HCT116 (cell line): ENCODE measurements around the gene CSH2. TPM values are rescaled to one million over a fixed set of nuclear protein-coding genes. Genes with fewer than 3 reads are reported as not detected.

Experiments
- ATAC-seq: fragments of 200-7000 bp; cut with Tn5 transposase; 2 replicates; pipeline ENCODE4 v1.9.1; 2020; ENCODE audit warnings: mild to moderate bottlenecking, moderate library complexity
- BruUV-seq: library from RNA; stranded (reverse); fragments of 400-500 nt; replicated peaks from 2 replicates; lab custom pipeline; 2021; lab: Mats Ljungman, UMichigan
- CTCF ChIA-PET: fragments of 300-600 bp; sonication (Branson Sonifier 250); formaldehyde crosslinking; loops from one replicate; lab custom pipeline; 2021; ENCODE audit warnings: antibody characterized with exemption; lab: Charles Lee
- POLR2A ChIA-PET: fragments of 300-600, 350-600 bp; sonication (Branson Sonifier 250); formaldehyde crosslinking; loops from one replicate; lab custom pipeline; 2021; ENCODE audit warnings: antibody characterized with exemption; lab: Charles Lee
- RAD21 ChIA-PET, 2 experiments: fragments of 300-600 bp; sonication (Branson Sonifier 250); formaldehyde crosslinking; loops; one replicate each; lab custom pipeline; 2023; ENCODE audit warnings: low total read pairs in 2 of 2; ENCODE audit not compliant: uncharacterized antibody in 2 of 2, unreplicated experiment in 2 of 2, low non-redundant PET in 1 of 2; lab: Charles Lee
- DNase-seq: peaks from one replicate; pipeline ENCODE4 v3.0.0-alpha.2; 2010; ENCODE audit warnings: low read depth, low spot score
- H2AFZ ChIP-seq: fragments of 200-600 bp; shearing (Covaris generic), sonication (generic); 2 replicates; pipeline ENCODE4 v1.6.1; 2017; ENCODE audit warnings: low read depth, mixed run types, mixed read lengths, antibody characterized with exemption, low read length; ENCODE audit not compliant: poor library complexity, severe bottlenecking
- H3K27ac ChIP-seq: 2 replicates; pipeline ENCODE4 v1.5.1; 2012; ENCODE audit warnings: low read depth, low read length
- H3K27me3 ChIP-seq: fragments of 200-600 bp; sonication (generic); 2 replicates; pipeline ENCODE4 v1.6.1; 2016; ENCODE audit warnings: mixed run types, low read length, mixed read lengths; ENCODE audit not compliant: insufficient read depth
- H3K36me3 ChIP-seq, 2 experiments: fragments of 200-500 bp in 1 of 2; fragments of 200-600 bp in 1 of 2; sonication (Bioruptor generic) in 1 of 2; sonication (generic) in 1 of 2; 2 replicates each; pipeline versions ENCODE4 v1.5.1 to v1.6.1; 2014 to 2016; ENCODE audit warnings: low read length in 2 of 2, inconsistent platforms in 1 of 2, mixed read lengths in 1 of 2, mixed run types in 1 of 2; ENCODE audit not compliant: insufficient read depth in 2 of 2, control insufficient read depth in 1 of 2
- H3K4me1 ChIP-seq, 2 experiments: fragments of 200-600 bp in 1 of 2; sonication (generic) in 1 of 2; 2 replicates each; pipeline versions ENCODE4 v1.5.1 to v1.6.1; 2012 to 2017; ENCODE audit warnings: low read length in 2 of 2, inconsistent platforms in 1 of 2, mild to moderate bottlenecking in 1 of 2, mixed read lengths in 1 of 2, mixed run types in 1 of 2, moderate library complexity in 1 of 2; ENCODE audit not compliant: insufficient read depth in 2 of 2, control insufficient read depth in 1 of 2
- H3K4me2 ChIP-seq: fragments of 200-600 bp; sonication (generic); 2 replicates; pipeline ENCODE4 v1.6.1; 2017; ENCODE audit warnings: mixed run types, low read length, mixed read lengths
- H3K4me3 ChIP-seq, 2 experiments: fragments of 200-600 bp in 1 of 2; sonication (generic) in 1 of 2; replicated peaks in 1 of 2; 2 replicates each; pipeline ENCODE4 v1.5.1; 2011 to 2016; ENCODE audit warnings: low read length in 2 of 2, control low read depth in 1 of 2, low read depth in 1 of 2, mild to moderate bottlenecking in 1 of 2, mixed read lengths in 1 of 2, mixed run types in 1 of 2
- H3K79me2 ChIP-seq: fragments of 200-600 bp; sonication (generic); 2 replicates; pipeline ENCODE4 v1.6.1; 2017; ENCODE audit warnings: mild to moderate bottlenecking, mixed run types, low read length, moderate library complexity, mixed read lengths; ENCODE audit not compliant: insufficient read depth
- H3K9ac ChIP-seq: fragments of 200-600 bp; sonication (generic); 2 replicates; pipeline ENCODE4 v1.6.1; 2016; ENCODE audit warnings: low read length, mixed read lengths
- H3K9me2 ChIP-seq: fragments of 200-600 bp; sonication (generic), shearing (Covaris generic); 2 replicates; pipeline ENCODE4 v1.6.1; 2017; ENCODE audit warnings: mixed run types, mild to moderate bottlenecking, moderate library complexity; ENCODE audit not compliant: insufficient read depth
- H3K9me3 ChIP-seq, 2 experiments: fragments of 200-500 bp in 1 of 2; fragments of 200-600 bp in 1 of 2; sonication (Bioruptor generic) in 1 of 2; sonication (generic) in 1 of 2; 2 replicates each; pipeline ENCODE4 v1.6.1; 2014 to 2017; ENCODE audit warnings: low read length in 2 of 2, mixed read lengths in 2 of 2, inconsistent platforms in 1 of 2, low read depth in 1 of 2, mild to moderate bottlenecking in 1 of 2, mixed run types in 1 of 2, moderate library complexity in 1 of 2; ENCODE audit not compliant: control insufficient read depth in 1 of 2, insufficient read depth in 1 of 2
- H4K20me1 ChIP-seq: fragments of 200-600 bp; sonication (generic), shearing (Covaris generic); 2 replicates; pipeline ENCODE4 v1.6.1; 2017; ENCODE audit warnings: mixed run types, mild to moderate bottlenecking, moderate library complexity; ENCODE audit not compliant: insufficient read depth
- ELF1 ChIP-seq: IDR thresholded peaks from 2 replicates; pipeline ENCODE4 v1.6.1; 2012; ENCODE audit warnings: low read depth, borderline replicate concordance
- POLR2A ChIP-seq: IDR thresholded peaks from 2 replicates; pipeline ENCODE4 v1.7.0; 2011; ENCODE audit warnings: borderline replicate concordance; ENCODE audit not compliant: insufficient read depth, insufficient read length; ENCODE audit errors: extremely low read depth
- RAD21 ChIP-seq: IDR thresholded peaks from 2 replicates; pipeline ENCODE4 v1.6.1; 2012; ENCODE audit warnings: low read depth, mild to moderate bottlenecking
- SRF ChIP-seq: IDR thresholded peaks from 2 replicates; pipeline ENCODE4 v1.6.1; 2012; ENCODE audit warnings: low read depth
- ZNF274 ChIP-seq: fragments of 200-500 bp; sonication (Bioruptor generic); IDR thresholded peaks from 2 replicates; pipeline ENCODE4 v1.6.1; 2014; ENCODE audit warnings: mild to moderate bottlenecking, low read depth, low read length, inconsistent platforms
- intact Hi-C: fragments of 100-400 bp; cut with micrococcal nuclease; formaldehyde crosslinking; loops from 2 replicates; pipeline ENCODE4 v1.10.0; 2022
- total RNA-seq: library from RNA; stranded (reverse); gene quantifications from one replicate; pipeline ENCODE4 v1.2.1, GENCODE V29; 2021; ENCODE audit not compliant: unreplicated experiment
- TF ChIP-seq, protein P1 (sequence below): IDR thresholded peaks from 2 replicates; pipeline ENCODE4 v1.6.1; 2012
- TF ChIP-seq, protein P2 (sequence below), 3 experiments: fragments of 200-600 bp in 1 of 3; sonication (generic) in 1 of 3; IDR thresholded peaks in 2 of 3; conservative IDR thresholded peaks in 1 of 3; 2 replicates each; pipeline ENCODE4 v1.5.1; 2012 to 2017; ENCODE audit warnings: low read depth in 2 of 3, low read length in 2 of 3, antibody characterized with exemption in 1 of 3, borderline replicate concordance in 1 of 3, control low read depth in 1 of 3, mild to moderate bottlenecking in 1 of 3, mixed read lengths in 1 of 3, mixed run types in 1 of 3, moderate library complexity in 1 of 3; ENCODE audit not compliant: insufficient read depth in 1 of 3

Gene CSH2
- total RNA-seq, 1 experiment from 2014 or later = not detected

DNA sequence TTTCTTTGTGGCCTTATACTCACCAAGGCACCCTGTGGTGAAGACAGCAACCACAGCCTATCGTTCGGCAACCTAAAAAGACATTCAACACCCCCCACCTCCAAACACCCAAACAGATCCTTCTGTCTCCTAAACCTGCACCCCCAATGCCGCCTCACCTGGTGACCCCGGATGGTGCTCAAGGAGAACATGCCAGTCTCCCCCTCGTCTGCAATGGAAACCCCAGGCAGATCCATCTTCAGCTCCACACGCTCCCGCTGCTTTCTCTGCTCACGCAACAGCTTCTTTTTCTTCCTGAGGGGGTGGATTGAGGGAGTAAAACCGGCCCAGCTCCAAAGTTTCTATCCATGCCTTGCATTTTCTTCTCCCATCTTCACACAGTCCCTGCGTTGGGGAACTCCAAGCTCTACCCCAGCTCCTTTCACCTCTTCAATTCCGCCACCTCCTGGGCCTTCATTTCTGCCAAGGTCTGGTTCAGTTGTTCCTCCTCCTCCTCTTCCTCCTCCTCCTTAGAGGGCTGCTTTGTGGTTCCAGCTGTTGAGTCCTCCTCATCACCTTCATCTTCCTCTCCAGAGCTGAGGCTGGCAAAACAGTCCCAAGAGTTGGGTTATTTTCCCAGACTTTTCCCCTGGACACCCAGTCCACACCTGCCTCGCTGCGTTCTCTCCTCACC, 49.7 kb downstream of the CSH2 start:
- BruUV-seq = no TSS peak
- Histone ChIP-seq H3K36me3 (peaks cover 63 to 70% of the 10 kb centered on the region in 2 experiments), H3K9me2 (no peaks in the 10 kb centered on the region), H3K4me2 (no peak overlapping the region), H2AFZ (no peak overlapping the region), H4K20me1 (peaks cover 8% of the 10 kb centered on the region; the same call in 1 of the 2 replicates), H3K9me3 (no peaks in the 10 kb centered on the region), H3K9ac (no peak overlapping the region), H3K4me3 (no peak overlapping the region), H3K27ac (no peak overlapping the region), H3K79me2 (peaks cover 88% of the 10 kb centered on the region)
- CTCF ChIA-PET = interaction anchor here (1.2 kb wide), 1 partner anchor 11 kb away, joined by 4 read pairs; no protein-coding TSS in a partner anchor
- ATAC-seq (no peak), DNase-seq (no peak)
- POLR2A ChIA-PET = no interaction called here
- no peak for TF ChIP-seq RAD21
- TF ChIP-seq ELF1 = no peak
- TF ChIP-seq, protein P1, sequence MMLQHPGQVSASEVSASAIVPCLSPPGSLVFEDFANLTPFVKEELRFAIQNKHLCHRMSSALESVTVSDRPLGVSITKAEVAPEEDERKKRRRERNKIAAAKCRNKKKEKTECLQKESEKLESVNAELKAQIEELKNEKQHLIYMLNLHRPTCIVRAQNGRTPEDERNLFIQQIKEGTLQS = no peak
- TF ChIP-seq ZNF274 = no peak
- TF ChIP-seq POLR2A = no peak
- no peak for TF ChIP-seq SRF
- TF ChIP-seq, protein P2, sequence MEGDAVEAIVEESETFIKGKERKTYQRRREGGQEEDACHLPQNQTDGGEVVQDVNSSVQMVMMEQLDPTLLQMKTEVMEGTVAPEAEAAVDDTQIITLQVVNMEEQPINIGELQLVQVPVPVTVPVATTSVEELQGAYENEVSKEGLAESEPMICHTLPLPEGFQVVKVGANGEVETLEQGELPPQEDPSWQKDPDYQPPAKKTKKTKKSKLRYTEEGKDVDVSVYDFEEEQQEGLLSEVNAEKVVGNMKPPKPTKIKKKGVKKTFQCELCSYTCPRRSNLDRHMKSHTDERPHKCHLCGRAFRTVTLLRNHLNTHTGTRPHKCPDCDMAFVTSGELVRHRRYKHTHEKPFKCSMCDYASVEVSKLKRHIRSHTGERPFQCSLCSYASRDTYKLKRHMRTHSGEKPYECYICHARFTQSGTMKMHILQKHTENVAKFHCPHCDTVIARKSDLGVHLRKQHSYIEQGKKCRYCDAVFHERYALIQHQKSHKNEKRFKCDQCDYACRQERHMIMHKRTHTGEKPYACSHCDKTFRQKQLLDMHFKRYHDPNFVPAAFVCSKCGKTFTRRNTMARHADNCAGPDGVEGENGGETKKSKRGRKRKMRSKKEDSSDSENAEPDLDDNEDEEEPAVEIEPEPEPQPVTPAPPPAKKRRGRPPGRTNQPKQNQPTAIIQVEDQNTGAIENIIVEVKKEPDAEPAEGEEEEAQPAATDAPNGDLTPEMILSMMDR (IDR thresholded peaks at IDR 0.05 in 2 of 3, conservative IDR thresholded peaks at IDR 0.05 in 1 of 3; ENCODE audit: borderline replicate concordance in 1 of 3, insufficient read depth in 1 of 3, low read depth in 2 of 3, low read length in 2 of 3) = no peak
- TF ChIP-seq, all 23 proteins: peak for 0
- H3K4me1 ChIP-seq = peaks cover 8 to 16% of the 10 kb centered on the region in 2 experiments
- RAD21 ChIA-PET = no interaction called here
- no peaks in the 10 kb centered on the region for H3K27me3 ChIP-seq
- intact Hi-C loops = no loop called here
